ENCODE data around the gene RNASET2.

- no peak for TF ChIP-seq POLR2AphosphoS5 (IDR thresholded peaks at IDR 0.05; ENCODE audit: low read depth, low read length)
- no peak for TF ChIP-seq REST (IDR thresholded peaks at IDR 0.05; ENCODE audit: insufficient read depth in 1 of 2, low read depth in 2 of 2, low read length in 2 of 2)
- TF ChIP-seq TAF1 (IDR thresholded peaks at IDR 0.05; ENCODE audit: borderline replicate concordance, insufficient read depth, low read length), result no peak
- no peak for TF ChIP-seq SIN3A (IDR thresholded peaks at IDR 0.05; ENCODE audit: borderline replicate concordance, insufficient read depth, low read length)
These were observed 18.2 kb downstream of the RNASET2 start for GRCh38 chr6:166938150-166938549.
